ENCODE results near the gene IMMP2L.

IMMP2L gene

DNA sequence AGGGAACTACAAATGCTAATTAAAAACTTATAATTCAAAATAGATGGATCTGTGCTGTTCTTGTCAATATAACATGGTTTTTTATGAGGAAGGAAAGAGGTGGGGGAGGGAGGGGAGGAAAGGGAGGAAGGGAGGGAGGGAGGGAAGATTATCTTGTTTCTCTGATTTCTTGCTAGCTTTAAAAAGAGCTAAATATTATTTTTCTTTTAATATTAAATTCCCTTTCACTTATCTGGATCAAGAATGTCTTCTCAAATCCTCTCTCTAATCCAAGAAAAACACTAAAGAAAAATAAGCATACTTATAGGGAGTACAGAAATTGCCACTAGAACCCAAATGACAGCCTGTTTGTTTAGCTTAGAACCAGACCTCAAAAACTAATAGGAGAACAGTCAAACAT lies 416.2 kb downstream of the IMMP2L start:
- H3F3A ChIP-seq (ENCODE audit: insufficient read depth): no peaks in the 10 kb centered on the region
- H4K20me1 ChIP-seq (ENCODE audit: low read depth, low read length): no peaks in the 10 kb centered on the region
- TF ChIP-seq, protein P1, sequence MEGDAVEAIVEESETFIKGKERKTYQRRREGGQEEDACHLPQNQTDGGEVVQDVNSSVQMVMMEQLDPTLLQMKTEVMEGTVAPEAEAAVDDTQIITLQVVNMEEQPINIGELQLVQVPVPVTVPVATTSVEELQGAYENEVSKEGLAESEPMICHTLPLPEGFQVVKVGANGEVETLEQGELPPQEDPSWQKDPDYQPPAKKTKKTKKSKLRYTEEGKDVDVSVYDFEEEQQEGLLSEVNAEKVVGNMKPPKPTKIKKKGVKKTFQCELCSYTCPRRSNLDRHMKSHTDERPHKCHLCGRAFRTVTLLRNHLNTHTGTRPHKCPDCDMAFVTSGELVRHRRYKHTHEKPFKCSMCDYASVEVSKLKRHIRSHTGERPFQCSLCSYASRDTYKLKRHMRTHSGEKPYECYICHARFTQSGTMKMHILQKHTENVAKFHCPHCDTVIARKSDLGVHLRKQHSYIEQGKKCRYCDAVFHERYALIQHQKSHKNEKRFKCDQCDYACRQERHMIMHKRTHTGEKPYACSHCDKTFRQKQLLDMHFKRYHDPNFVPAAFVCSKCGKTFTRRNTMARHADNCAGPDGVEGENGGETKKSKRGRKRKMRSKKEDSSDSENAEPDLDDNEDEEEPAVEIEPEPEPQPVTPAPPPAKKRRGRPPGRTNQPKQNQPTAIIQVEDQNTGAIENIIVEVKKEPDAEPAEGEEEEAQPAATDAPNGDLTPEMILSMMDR (IDR thresholded peaks at IDR 0.05; ENCODE audit: insufficient read depth, low read length, poor library complexity, severe bottlenecking): no peak
- TF ChIP-seq EZH2phosphoT487 (conservative IDR thresholded peaks at IDR 0.05; ENCODE audit: low read length): no peak
- no peak overlapping the region for H3K27ac ChIP-seq (ENCODE audit: low read depth, low read length)
- no peak overlapping the region for H3K4me3 ChIP-seq (ENCODE audit: insufficient read depth, low read length, poor library complexity, severe bottlenecking)
- no peaks in the 10 kb centered on the region for H3K9me2 ChIP-seq (replicated peaks; ENCODE audit: insufficient read depth, low read length)
- H3K9ac ChIP-seq (ENCODE audit: low read length): no peak overlapping the region
- H3K9me3 ChIP-seq (ENCODE audit: insufficient read depth, low read length): no peaks in the 10 kb centered on the region
- H2AFZ ChIP-seq (ENCODE audit: low read depth, low read length, severe bottlenecking): no peak overlapping the region
- H3K4me2 ChIP-seq (ENCODE audit: low read depth, low read length, poor library complexity, severe bottlenecking): no peak overlapping the region
- no peaks in the 10 kb centered on the region for H3K27me3 ChIP-seq (ENCODE audit: low read length)
- H3K36me3 ChIP-seq (ENCODE audit: low read length): no peaks in the 10 kb centered on the region
- H3K79me2 ChIP-seq (ENCODE audit: insufficient read depth, low read length): no peaks in the 10 kb centered on the region

DNA sequence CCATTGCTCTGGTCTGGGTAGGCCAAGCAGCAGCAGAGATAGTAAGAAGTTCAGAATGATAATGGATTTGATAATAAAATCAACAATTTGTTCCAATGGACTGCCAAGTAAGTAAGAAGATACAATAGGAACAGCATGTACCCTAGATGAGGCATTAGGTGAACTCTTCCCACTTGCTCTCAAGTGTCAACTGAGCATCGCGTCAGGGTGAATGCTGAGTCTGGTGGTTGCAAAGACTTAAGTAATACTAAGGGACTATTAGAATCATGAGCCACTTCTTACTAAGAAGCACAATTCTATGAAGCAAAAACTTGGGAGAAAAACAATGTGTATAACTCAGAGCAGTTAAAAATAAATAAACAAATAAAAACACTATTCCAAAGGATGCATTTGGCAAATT lies 416.8 kb downstream of the IMMP2L start:
- H4K20me1 ChIP-seq (ENCODE audit: low read depth, low read length): no peaks in the 10 kb centered on the region
- H3K79me2 ChIP-seq (ENCODE audit: insufficient read depth, low read length): no peaks in the 10 kb centered on the region
- TF ChIP-seq EZH2phosphoT487 (conservative IDR thresholded peaks at IDR 0.05; ENCODE audit: low read length): no peak
- TF ChIP-seq, protein P1 (IDR thresholded peaks at IDR 0.05; ENCODE audit: insufficient read depth, low read length, poor library complexity, severe bottlenecking): no peak
- no peaks in the 10 kb centered on the region for H3K36me3 ChIP-seq (ENCODE audit: low read length)
- no peak overlapping the region for H3K27ac ChIP-seq (ENCODE audit: low read depth, low read length)
- no peak overlapping the region for H3K4me2 ChIP-seq (ENCODE audit: low read depth, low read length, poor library complexity, severe bottlenecking)
- no peak overlapping the region for H3K4me3 ChIP-seq (ENCODE audit: insufficient read depth, low read length, poor library complexity, severe bottlenecking)
- no peak overlapping the region for H3K9ac ChIP-seq (ENCODE audit: low read length)
- no peak overlapping the region for H2AFZ ChIP-seq (ENCODE audit: low read depth, low read length, severe bottlenecking)
- H3K27me3 ChIP-seq (ENCODE audit: low read length): no peaks in the 10 kb centered on the region
- no peaks in the 10 kb centered on the region for H3K9me3 ChIP-seq (ENCODE audit: insufficient read depth, low read length)
- no peaks in the 10 kb centered on the region for H3K9me2 ChIP-seq (replicated peaks; ENCODE audit: insufficient read depth, low read length)
- no peaks in the 10 kb centered on the region for H3F3A ChIP-seq (ENCODE audit: insufficient read depth)

DNA sequence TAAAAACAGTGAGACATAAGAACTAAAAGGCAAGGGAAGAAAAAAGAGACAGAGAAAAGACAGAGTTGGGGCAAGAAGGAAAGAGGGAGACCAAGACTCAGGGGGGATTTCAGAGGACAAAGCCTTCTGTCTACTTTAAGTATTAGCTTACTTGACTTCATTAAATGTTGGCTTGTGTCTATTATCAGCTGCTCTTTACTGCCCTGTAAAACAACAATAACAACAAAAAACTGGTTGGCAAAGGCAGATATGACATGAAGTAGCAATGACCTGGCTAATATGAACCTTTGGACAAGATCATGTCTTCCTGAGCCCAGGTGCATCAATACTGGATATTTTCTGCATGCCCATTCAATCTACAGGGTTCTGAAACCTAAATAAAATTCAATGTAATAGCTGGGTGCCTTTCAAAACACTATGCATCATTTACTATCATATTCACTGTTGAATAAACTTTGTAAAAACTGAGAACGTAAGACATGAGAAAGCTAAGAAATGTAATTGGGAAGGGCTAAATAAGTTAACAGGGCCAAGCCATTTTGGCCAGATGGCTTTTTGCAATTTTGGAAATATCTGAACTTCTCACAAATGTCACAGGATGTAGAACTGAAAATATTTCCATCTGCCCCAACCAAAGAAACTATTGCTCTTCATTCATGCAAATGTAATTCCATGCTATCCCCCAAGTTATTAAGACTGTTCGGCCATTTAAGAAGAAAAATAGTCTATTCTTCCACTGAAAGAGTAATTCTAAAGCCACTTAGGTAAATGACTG lies 422.0 kb downstream of the IMMP2L start:
- Histone ChIP-seq H3K4me2 (ENCODE audit: low read depth, low read length, poor library complexity, severe bottlenecking) (no peak overlapping the region), H3K4me3 (ENCODE audit: insufficient read depth, low read length, poor library complexity, severe bottlenecking) (no peak overlapping the region), H3K9ac (ENCODE audit: low read length) (no peak overlapping the region), H3F3A (ENCODE audit: insufficient read depth) (peaks cover 18% of the 10 kb centered on the region), H3K9me2 (replicated peaks; ENCODE audit: insufficient read depth, low read length) (no peaks in the 10 kb centered on the region), H3K79me2 (ENCODE audit: insufficient read depth, low read length) (no peaks in the 10 kb centered on the region), H3K27me3 (ENCODE audit: low read length) (no peaks in the 10 kb centered on the region), H2AFZ (ENCODE audit: low read depth, low read length, severe bottlenecking) (no peak overlapping the region), H3K27ac (ENCODE audit: low read depth, low read length) (no peak overlapping the region), H3K36me3 (ENCODE audit: low read length) (no peaks in the 10 kb centered on the region), H3K9me3 (ENCODE audit: insufficient read depth, low read length) (no peaks in the 10 kb centered on the region), H4K20me1 (ENCODE audit: low read depth, low read length) (no peaks in the 10 kb centered on the region)
- no peak for TF ChIP-seq EZH2phosphoT487 (conservative IDR thresholded peaks at IDR 0.05; ENCODE audit: low read length)
- TF ChIP-seq, protein P1 (IDR thresholded peaks at IDR 0.05; ENCODE audit: insufficient read depth, low read length, poor library complexity, severe bottlenecking): no peak

Data from SU-DHL-6 (cell line).